HG03135 (cell line): Measurements from ENCODE around the gene F11.
"Not testable (repeated sequence)": the region's sequence is repeated elsewhere in the genome, so short reads cannot be mapped to it uniquely, and the experiment has no call there.

ENCODE experiments used
- ATAC-seq: cut with Tn5 transposase; IDR thresholded peaks from one replicate; pipeline ENCODE4 v1.9.1; 2021; ENCODE audit warnings: mild to moderate bottlenecking, moderate library complexity; ENCODE audit not compliant: unreplicated experiment

Gene F11

GRCh38 chr4:186249785-186250754, 15.9 kb upstream of the F11 start:
- no peak for ATAC-seq

GRCh38 chr4:186250760-186251159, 15.2 kb upstream of the F11 start:
- no peak for ATAC-seq

- no peak for ATAC-seq
These were observed 10.9 kb upstream of the F11 start for GRCh38 chr4:186255122-186255521.

- no peak for ATAC-seq
These were observed 7.7 kb upstream of the F11 start for GRCh38 chr4:186258216-186258811.

GRCh38 chr4:186260117-186260503, 5.9 kb upstream of the F11 start:
- no peak for ATAC-seq

GRCh38 chr4:186260504-186261448, 5.2 kb upstream of the F11 start:
- no peak for ATAC-seq

- no peak for ATAC-seq
These were observed 1.3 kb upstream of the F11 start for GRCh38 chr4:186264660-186265059.

- ATAC-seq = not testable (repeated sequence)
These were observed 739 bp upstream of the F11 start for GRCh38 chr4:186265250-186265649.

GRCh38 chr4:186266729-186267456, 904 bp downstream of the F11 start:
- ATAC-seq = no peak

- no peak for ATAC-seq
These were observed 5.2 kb downstream of the F11 start for GRCh38 chr4:186271081-186271678.

GRCh38 chr4:186272699-186273391, 6.9 kb downstream of the F11 start:
- no peak for ATAC-seq

- not testable (repeated sequence) for ATAC-seq
These were observed 7.4 kb downstream of the F11 start for GRCh38 chr4:186273392-186273789.

- no peak for ATAC-seq
These were observed 17.3 kb downstream of the F11 start for GRCh38 chr4:186283311-186283710.

- no peak for ATAC-seq
These were observed 19.2 kb downstream of the F11 start for GRCh38 chr4:186285147-186285546.

GRCh38 chr4:186286581-186286980, 20.6 kb downstream of the F11 start:
- ATAC-seq = no peak

GRCh38 chr4:186291256-186291890, 25.4 kb downstream of the F11 start:
- no peak for ATAC-seq

- ATAC-seq = no peak
These were observed 28.2 kb downstream of the F11 start for GRCh38 chr4:186294160-186294559.

- ATAC-seq = no peak
These were observed 30.5 kb downstream of the F11 start for GRCh38 chr4:186296481-186296880.
